Neural progenitor cell (in vitro differentiated cells): ENCODE data around the gene INPPL1.
"Not testable (repeated sequence)": the region's sequence is repeated elsewhere in the genome, so short reads cannot be mapped to it uniquely, and the experiment has no call there.

Source experiments
- CTCF ChIP-seq: fragments of 200-600 bp; sonication (generic); IDR thresholded peaks from 2 replicates; pipeline ENCODE4 v1.5.1; 2017; ENCODE audit warnings: antibody characterized with exemption, mild to moderate bottlenecking
- EZH2 ChIP-seq: fragments of 200-600 bp; sonication (generic); IDR thresholded peaks from 2 replicates; pipeline ENCODE4 v1.6.1; 2017; ENCODE audit warnings: antibody characterized with exemption, mild to moderate bottlenecking, moderate library complexity
- EZH2phosphoT487 ChIP-seq: fragments of 200-600 bp; sonication (generic); IDR thresholded peaks from 2 replicates; pipeline ENCODE4 v1.6.1; 2017; ENCODE audit warnings: antibody characterized with exemption

DNA sequence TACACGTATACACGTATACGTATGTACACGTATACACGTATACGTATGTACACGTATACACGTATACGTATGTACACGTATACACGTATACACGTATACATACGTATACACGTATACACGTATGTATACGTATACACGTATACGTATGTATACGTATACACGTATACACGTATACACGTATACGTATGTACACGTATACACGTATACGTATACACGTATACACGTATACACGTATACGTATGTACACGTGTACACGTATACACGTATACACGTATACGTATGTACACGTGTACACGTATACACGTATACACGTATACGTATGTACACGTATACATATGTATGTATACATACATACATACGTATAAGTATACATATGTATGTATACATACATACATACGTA is 23.1 kb upstream of the INPPL1 start:
- TF ChIP-seq CTCF, EZH2, EZH2phosphoT487: not testable (repeated sequence)
